Vagina (tissue), 2 donors: Measurements from ENCODE around the gene GBX2.
"Not testable (repeated sequence)": the region's sequence is repeated elsewhere in the genome, so short reads cannot be mapped to it uniquely, and the experiment has no call there.

Source experiments
- CTCF ChIP-seq, 3 experiments: fragments of 450-650 bp in 2 of 3; fragments of 200-600 bp in 1 of 3; sonication (generic) in 1 of 3; IDR thresholded peaks; one replicate each; pipeline ENCODE4 v1.5.1; 2017 to 2019; ENCODE audit warnings: antibody characterized with exemption in 3 of 3, mild to moderate bottlenecking in 2 of 3, moderate library complexity in 2 of 3
- POLR2A ChIP-seq, 2 donors: fragments of 450-650 bp; IDR thresholded peaks; one replicate each; pipeline ENCODE4 v1.6.1; 2017; ENCODE audit warnings: antibody characterized with exemption in 2 of 2, mild to moderate bottlenecking in 2 of 2, moderate library complexity in 2 of 2

DNA sequence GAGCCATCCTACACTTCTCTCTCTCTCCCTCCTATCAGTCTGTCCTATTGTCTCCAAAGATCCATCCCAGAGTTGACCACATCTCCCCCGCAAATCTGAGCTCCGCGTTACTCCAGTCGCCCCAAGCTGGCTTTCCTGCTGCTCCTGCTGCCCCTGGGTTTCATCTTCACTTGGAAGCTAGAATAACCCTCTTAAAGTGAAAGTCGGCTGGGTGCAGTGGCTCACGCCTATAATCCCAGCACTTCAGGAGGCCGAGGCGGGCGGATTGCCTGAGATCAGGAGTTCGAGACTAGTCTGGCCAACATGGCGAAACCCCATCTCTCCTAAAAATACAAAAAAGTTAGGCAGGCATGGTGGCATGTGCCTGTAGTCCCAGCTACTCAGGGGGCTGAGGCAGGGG lies 26.6 kb downstream of the GBX2 start:
- not testable (repeated sequence) for TF ChIP-seq POLR2A, CTCF (IDR thresholded peaks at IDR 0.05)
